ENCODE measurements around the gene LAD1.

The LAD1 gene, protein sequence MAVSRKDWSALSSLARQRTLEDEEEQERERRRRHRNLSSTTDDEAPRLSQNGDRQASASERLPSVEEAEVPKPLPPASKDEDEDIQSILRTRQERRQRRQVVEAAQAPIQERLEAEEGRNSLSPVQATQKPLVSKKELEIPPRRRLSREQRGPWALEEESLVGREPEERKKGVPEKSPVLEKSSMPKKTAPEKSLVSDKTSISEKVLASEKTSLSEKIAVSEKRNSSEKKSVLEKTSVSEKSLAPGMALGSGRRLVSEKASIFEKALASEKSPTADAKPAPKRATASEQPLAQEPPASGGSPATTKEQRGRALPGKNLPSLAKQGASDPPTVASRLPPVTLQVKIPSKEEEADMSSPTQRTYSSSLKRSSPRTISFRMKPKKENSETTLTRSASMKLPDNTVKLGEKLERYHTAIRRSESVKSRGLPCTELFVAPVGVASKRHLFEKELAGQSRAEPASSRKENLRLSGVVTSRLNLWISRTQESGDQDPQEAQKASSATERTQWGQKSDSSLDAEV

DNA sequence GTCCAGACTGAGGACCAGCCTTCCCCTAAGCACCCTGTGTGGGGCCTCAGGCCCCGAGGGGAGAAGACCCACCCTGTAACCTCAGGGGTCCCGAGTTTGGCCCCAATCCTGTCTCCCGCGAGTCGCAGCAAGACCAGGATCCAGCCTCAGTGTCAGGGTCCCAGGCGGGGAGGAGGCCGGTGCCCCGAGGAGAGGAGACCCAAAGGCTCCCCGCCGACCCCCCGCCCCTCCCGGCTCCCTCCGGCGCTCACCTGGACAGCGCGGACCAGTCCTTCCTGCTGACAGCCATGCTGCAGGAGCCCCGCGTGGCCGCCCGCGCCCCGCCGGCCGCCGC is at the start of gene LAD1:
Gene LAD1 (minus strand): TSS at position 307 of the 334 bp plus-strand sequence. CDS start 18 bp downstream, at position 289.
- DNase-seq (ENCODE audit: low read depth, low spot score) = no peak
- ChIA-PET POLR2A (no interaction called here), CTCF (interaction anchor here (1.5 to 2.0 kb wide), 2 partner anchors 13 to 49 kb away, joined by 5 to 16 read pairs; no protein-coding TSS in a partner anchor)
- TF ChIP-seq, protein P1, sequence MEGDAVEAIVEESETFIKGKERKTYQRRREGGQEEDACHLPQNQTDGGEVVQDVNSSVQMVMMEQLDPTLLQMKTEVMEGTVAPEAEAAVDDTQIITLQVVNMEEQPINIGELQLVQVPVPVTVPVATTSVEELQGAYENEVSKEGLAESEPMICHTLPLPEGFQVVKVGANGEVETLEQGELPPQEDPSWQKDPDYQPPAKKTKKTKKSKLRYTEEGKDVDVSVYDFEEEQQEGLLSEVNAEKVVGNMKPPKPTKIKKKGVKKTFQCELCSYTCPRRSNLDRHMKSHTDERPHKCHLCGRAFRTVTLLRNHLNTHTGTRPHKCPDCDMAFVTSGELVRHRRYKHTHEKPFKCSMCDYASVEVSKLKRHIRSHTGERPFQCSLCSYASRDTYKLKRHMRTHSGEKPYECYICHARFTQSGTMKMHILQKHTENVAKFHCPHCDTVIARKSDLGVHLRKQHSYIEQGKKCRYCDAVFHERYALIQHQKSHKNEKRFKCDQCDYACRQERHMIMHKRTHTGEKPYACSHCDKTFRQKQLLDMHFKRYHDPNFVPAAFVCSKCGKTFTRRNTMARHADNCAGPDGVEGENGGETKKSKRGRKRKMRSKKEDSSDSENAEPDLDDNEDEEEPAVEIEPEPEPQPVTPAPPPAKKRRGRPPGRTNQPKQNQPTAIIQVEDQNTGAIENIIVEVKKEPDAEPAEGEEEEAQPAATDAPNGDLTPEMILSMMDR (IDR thresholded peaks at IDR 0.05; ENCODE audit: insufficient read depth, low read length, missing control alignments) = no peak
- H3K4me3 ChIP-seq (ENCODE audit: low read depth, low read length) = no peak within 1 kb of the TSS

DNA sequence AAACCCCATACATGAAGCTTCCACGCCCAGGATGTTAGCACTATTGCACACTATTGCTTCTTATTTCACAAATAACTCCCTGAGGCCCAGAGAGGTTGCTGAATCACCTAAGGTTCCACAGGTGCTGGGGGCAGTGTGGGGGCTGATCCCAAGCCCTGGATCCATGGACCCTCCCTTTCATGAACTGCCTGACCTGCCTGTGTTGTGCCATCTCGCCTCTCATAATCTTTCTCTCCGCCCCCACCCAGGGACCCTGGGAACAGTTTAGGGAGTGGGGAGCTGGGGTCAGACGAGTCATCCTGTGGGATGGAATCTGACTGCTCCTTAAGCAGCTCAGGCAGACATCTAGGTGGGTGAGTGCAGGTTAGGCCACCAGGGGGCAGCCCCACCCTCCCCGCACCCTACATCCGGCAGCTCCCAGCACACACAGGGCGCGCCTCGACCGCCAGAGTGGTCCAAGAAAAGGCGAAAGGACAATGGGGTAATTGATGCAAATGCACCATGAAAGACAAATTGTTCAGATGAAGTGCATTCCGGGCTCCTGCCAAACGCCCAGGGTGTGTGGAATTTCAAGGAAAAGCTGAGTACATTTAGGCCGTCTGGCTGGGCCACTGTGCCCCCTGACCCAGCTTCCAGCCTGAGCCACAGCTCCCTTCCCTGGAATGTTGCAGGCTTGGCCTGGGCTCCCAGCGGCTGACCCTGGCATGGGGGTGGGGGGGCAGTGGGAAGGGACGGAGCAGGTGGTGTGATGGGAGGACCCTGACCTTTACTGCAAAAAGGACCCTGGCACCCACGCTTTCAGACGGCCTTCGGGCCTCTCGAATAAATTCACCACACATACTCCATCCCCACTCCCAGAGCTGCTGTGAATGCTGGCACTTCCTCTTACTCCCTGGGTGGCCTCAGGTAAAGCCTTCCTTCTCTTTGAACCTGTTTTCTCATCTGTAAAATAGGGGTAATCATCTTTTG is 49.1 kb upstream of the LAD1 start:
- no peak overlapping the region for H3K4me3 ChIP-seq (ENCODE audit: low read depth, low read length)
- POLR2A ChIA-PET = interaction anchor here (0.9 to 1.3 kb wide), 7 partner anchors 9 to 56 kb away, joined by 3 to 13 read pairs (median 5); partner anchors contain the start of gene PHLDA3
- CTCF ChIA-PET = interaction anchor here (0.6 to 11.2 kb wide), 32 partner anchors 7 to 226 kb away, joined by 3 to 305 read pairs (median 4); partner anchors contain the start of genes CSRP1, LAD1 and PHLDA3
- TF ChIP-seq, protein P1 (IDR thresholded peaks at IDR 0.05; ENCODE audit: insufficient read depth, low read length, missing control alignments) = peak; percentile 90
- no peak for DNase-seq (ENCODE audit: low read depth, low spot score)

DNA sequence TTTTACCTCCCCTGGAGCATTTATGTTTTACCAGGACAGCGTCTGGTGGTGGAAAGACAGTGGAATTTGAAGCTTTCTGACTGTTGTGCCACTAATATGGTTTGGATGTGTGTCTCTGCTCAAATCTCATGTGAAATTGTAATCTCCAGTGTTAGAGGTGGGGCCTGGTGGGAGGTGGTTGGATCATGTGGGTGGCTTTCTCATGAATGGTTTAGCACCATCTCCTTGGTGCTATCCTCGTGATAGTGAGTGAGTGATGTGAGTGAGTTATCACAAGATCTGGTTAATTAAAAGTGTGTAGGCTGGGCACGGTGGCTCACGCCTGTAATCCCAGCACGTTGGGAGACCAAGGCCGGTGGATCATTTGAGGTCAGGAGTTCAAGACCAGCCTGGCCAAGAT is 46.2 kb upstream of the LAD1 start:
- ChIA-PET POLR2A (no interaction called here), CTCF (interaction anchor here (0.9 to 11.2 kb wide), 7 partner anchors 9 to 69 kb away, joined by 3 to 305 read pairs (median 67); no protein-coding TSS in a partner anchor)
- no peak overlapping the region for H3K4me3 ChIP-seq (ENCODE audit: low read depth, low read length)
- no peak for DNase-seq (ENCODE audit: low read depth, low spot score)
- TF ChIP-seq, protein P1 (IDR thresholded peaks at IDR 0.05; ENCODE audit: insufficient read depth, low read length, missing control alignments) = no peak

DNA sequence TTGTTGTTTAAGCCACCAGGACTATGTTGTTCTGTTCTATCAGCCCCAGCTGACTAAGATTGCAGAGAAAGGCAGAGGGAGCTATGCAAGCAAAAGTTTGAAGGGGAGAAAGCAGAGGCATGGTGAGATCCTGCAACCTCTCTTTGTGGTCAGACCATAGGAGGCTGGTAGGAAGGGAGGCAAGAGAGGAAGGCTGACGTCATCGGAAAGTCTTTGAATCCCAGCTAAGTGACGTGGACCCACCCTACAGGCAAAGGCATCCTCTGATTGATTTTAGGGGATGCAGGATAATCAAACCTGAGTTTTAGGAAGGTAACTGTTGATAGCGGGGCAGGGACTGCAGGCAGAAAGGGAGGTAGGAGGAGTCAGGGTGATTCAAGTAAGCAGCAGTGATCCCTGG is 45.7 kb upstream of the LAD1 start:
- POLR2A ChIA-PET = no interaction called here
- no peak for DNase-seq (ENCODE audit: low read depth, low spot score)
- TF ChIP-seq, protein P1 (IDR thresholded peaks at IDR 0.05; ENCODE audit: insufficient read depth, low read length, missing control alignments) = no peak
- no peak overlapping the region for H3K4me3 ChIP-seq (ENCODE audit: low read depth, low read length)
- CTCF ChIA-PET = interaction anchor here (0.9 to 11.2 kb wide), 6 partner anchors 10 to 70 kb away, joined by 3 to 305 read pairs (median 100); no protein-coding TSS in a partner anchor

DNA sequence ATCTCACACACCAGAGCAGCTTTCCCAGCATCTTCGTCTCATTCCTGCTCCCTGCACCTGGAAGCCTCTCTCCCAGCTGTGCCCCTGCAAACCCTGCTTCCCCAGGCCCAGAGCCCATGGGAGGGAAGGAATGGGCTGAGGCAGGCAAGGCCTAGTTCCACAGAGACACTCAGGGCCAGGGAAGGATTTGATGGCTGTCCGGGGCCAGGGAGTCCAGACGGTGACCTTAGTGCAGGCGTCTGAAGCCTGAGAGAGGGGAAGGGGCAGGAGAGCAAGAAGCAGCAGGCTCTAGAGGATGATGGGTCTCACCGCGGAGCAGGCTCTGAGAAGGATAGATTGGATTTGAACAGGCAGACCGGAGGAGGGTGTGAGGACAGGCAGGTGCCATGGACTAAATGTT is 44.6 kb upstream of the LAD1 start:
- ChIA-PET CTCF (interaction anchor here (10.9 to 11.2 kb wide), 2 partner anchors 10 to 41 kb away, joined by 153 to 179 read pairs; no protein-coding TSS in a partner anchor), POLR2A (no interaction called here)
- no peak for DNase-seq (ENCODE audit: low read depth, low spot score)
- TF ChIP-seq, protein P1 (IDR thresholded peaks at IDR 0.05; ENCODE audit: insufficient read depth, low read length, missing control alignments) = no peak
- H3K4me3 ChIP-seq (ENCODE audit: low read depth, low read length) = no peak overlapping the region
